ENCODE data around the gene AGPS. TPM values are rescaled to one million over a fixed set of nuclear protein-coding genes. Genes with fewer than 3 reads are reported as not detected.

AGPS gene
- polyA plus RNA-seq, 2 of the 4 experiments (the other 2 are of a cell fraction), result 49.8 to 62.1 TPM

DNA sequence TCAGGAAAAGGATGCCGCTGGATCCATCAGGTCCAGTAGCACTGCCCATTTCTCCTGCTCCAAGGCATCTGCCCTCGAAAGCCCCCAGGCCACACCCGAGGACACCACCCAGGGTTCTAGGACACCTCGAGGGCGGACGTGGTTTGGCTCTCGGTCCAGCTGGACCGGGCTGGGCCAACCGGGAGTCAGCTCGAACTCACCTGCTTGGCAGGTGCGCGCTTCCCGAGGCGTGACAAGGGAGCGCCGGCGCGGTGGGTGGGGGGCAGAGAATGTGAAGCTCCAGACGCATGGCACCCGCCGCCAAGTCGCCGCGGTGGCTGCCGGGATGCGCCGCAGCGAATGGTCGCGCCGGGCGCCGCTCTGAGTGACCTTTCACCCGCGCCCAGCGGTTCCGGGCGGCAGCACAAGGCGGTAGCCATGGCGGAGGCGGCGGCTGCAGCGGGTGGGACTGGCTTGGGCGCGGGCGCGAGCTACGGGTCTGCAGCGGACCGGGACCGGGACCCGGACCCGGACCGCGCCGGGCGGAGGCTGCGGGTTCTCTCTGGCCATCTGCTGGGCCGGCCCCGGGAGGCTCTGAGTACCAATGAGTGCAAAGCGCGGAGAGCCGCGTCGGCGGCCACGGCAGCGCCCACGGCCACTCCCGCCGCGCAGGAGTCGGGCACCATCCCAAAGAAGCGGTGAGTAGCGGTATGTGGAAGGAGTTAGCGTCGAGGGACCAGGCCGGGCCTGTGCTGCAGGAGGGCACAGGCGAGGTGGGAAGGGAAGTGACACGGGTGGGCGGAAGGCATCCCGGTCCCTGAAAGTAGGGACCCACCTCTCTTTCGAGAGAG, at the start of gene AGPS (continued):
- TF ChIP-seq HOXA7 (CRISPR knock-in tag; IDR thresholded peaks at IDR 0.05) (peak; percentile 66; the same call in 1 of the 2 replicates), E2F6 (IDR thresholded peaks at IDR 0.05; ENCODE audit: borderline replicate concordance, low read depth) (peak; percentile 98), RARB (CRISPR knock-in tag; IDR thresholded peaks at IDR 0.05) (no peak), POLR2AphosphoS2 (conservative IDR thresholded peaks at IDR 0.05; ENCODE audit: low read length) (no peak), MAZ (IDR thresholded peaks at IDR 0.05; ENCODE audit: borderline replicate concordance, low read depth, low read length) (no peak), HDAC2 (IDR thresholded peaks at IDR 0.05) (peak; percentile 7; the same call in 1 of the 2 replicates), CHD2 (IDR thresholded peaks at IDR 0.05; ENCODE audit: low read length, partially characterized antibody) (no peak), MAX (IDR thresholded peaks at IDR 0.05) (peak; percentile 99), FOXS1 (CRISPR knock-in tag; IDR thresholded peaks at IDR 0.05) (no peak), BHLHE40 (IDR thresholded peaks at IDR 0.05; ENCODE audit: low read depth, low read length) (no peak), SREBF2 (IDR thresholded peaks at IDR 0.05) (no peak), FOSL2 (IDR thresholded peaks at IDR 0.05) (no peak), FOSL2 (CRISPR knock-in tag; IDR thresholded peaks at IDR 0.05) (no peak), SMC3 (IDR thresholded peaks at IDR 0.05) (no peak), HOXB13 (CRISPR knock-in tag; IDR thresholded peaks at IDR 0.05; ENCODE audit: low read depth) (peak; percentile 93; the same call in 1 of the 2 replicates), NPAS2 (CRISPR knock-in tag; IDR thresholded peaks at IDR 0.05; ENCODE audit: borderline replicate concordance) (no peak), ZSCAN20 (CRISPR knock-in tag; IDR thresholded peaks at IDR 0.05) (peak; percentile 65; the same call in 1 of the 2 replicates)
- TF ChIP-seq, protein P1, sequence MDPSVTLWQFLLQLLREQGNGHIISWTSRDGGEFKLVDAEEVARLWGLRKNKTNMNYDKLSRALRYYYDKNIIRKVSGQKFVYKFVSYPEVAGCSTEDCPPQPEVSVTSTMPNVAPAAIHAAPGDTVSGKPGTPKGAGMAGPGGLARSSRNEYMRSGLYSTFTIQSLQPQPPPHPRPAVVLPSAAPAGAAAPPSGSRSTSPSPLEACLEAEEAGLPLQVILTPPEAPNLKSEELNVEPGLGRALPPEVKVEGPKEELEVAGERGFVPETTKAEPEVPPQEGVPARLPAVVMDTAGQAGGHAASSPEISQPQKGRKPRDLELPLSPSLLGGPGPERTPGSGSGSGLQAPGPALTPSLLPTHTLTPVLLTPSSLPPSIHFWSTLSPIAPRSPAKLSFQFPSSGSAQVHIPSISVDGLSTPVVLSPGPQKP (IDR thresholded peaks at IDR 0.05; ENCODE audit: low read depth, low read length), result no peak
- TF ChIP-seq, protein P2, sequence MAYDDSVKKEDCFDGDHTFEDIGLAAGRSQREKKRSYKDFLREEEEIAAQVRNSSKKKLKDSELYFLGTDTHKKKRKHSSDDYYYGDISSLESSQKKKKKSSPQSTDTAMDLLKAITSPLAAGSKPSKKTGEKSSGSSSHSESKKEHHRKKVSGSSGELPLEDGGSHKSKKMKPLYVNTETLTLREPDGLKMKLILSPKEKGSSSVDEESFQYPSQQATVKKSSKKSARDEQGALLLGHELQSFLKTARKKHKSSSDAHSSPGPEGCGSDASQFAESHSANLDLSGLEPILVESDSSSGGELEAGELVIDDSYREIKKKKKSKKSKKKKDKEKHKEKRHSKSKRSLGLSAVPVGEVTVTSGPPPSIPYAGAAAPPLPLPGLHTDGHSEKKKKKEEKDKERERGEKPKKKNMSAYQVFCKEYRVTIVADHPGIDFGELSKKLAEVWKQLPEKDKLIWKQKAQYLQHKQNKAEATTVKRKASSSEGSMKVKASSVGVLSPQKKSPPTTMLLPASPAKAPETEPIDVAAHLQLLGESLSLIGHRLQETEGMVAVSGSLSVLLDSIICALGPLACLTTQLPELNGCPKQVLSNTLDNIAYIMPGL (CRISPR knock-in tag; IDR thresholded peaks at IDR 0.05; ENCODE audit: borderline replicate concordance), result peak; percentile 70; the same call in 1 of the 2 replicates
- TF ChIP-seq, protein P3, sequence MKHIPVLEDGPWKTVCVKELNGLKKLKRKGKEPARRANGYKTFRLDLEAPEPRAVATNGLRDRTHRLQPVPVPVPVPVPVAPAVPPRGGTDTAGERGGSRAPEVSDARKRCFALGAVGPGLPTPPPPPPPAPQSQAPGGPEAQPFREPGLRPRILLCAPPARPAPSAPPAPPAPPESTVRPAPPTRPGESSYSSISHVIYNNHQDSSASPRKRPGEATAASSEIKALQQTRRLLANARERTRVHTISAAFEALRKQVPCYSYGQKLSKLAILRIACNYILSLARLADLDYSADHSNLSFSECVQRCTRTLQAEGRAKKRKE (CRISPR knock-in tag; IDR thresholded peaks at IDR 0.05; ENCODE audit: low read depth), result peak; percentile 91
- TF ChIP-seq, protein P4, sequence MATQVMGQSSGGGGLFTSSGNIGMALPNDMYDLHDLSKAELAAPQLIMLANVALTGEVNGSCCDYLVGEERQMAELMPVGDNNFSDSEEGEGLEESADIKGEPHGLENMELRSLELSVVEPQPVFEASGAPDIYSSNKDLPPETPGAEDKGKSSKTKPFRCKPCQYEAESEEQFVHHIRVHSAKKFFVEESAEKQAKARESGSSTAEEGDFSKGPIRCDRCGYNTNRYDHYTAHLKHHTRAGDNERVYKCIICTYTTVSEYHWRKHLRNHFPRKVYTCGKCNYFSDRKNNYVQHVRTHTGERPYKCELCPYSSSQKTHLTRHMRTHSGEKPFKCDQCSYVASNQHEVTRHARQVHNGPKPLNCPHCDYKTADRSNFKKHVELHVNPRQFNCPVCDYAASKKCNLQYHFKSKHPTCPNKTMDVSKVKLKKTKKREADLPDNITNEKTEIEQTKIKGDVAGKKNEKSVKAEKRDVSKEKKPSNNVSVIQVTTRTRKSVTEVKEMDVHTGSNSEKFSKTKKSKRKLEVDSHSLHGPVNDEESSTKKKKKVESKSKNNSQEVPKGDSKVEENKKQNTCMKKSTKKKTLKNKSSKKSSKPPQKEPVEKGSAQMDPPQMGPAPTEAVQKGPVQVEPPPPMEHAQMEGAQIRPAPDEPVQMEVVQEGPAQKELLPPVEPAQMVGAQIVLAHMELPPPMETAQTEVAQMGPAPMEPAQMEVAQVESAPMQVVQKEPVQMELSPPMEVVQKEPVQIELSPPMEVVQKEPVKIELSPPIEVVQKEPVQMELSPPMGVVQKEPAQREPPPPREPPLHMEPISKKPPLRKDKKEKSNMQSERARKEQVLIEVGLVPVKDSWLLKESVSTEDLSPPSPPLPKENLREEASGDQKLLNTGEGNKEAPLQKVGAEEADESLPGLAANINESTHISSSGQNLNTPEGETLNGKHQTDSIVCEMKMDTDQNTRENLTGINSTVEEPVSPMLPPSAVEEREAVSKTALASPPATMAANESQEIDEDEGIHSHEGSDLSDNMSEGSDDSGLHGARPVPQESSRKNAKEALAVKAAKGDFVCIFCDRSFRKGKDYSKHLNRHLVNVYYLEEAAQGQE (IDR thresholded peaks at IDR 0.05), result no peak
